Measurements from ENCODE around the gene SNRPA1.

SNRPA1 gene

DNA sequence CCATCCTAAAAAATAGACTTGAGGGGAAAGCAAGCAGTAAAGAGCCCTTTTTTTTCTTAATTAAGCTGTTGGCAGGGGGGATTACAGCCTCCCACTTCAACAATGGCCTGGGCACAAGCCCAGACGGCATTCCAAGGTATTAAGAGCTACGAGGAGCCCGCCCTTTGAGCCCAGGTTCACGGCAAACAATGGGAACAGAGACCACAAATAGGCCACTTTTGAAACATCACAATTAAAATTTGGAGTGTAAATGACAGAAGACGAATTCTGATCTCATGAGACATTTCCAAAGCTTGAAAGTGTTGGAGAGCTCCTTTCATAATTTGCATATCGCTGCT lies 52.1 kb downstream of the SNRPA1 start:
- Histone ChIP-seq H3K27ac (peak overlapping the region; percentile 35; the same call in 1 of the 2 replicates), H4K20me1 (ENCODE audit: insufficient read depth) (peaks cover 60% of the 10 kb centered on the region)

GRCh38 chr15:101242160-101242998 lies 52.7 kb downstream of the SNRPA1 start:
- H4K20me1 ChIP-seq (ENCODE audit: insufficient read depth), result peaks cover 59% of the 10 kb centered on the region
- no peak overlapping the region for H3K4me3 ChIP-seq (IDR thresholded peaks at IDR 0.05; ENCODE audit: insufficient read depth, low read depth, low read length)
- H3K9ac ChIP-seq, result no peak overlapping the region
- H3K27me3 ChIP-seq (ENCODE audit: insufficient read depth, low read depth), result no peaks in the 10 kb centered on the region
- H3K36me3 ChIP-seq (ENCODE audit: insufficient read depth), result no peaks in the 10 kb centered on the region
- H3K27ac ChIP-seq, result peak overlapping the region; percentile 35; the same call in 1 of the 2 replicates
- H3K79me2 ChIP-seq (ENCODE audit: insufficient read depth, low read depth), result peaks cover 100% of the 10 kb centered on the region
- H3K4me2 ChIP-seq, result peak overlapping the region; percentile 61
- peaks cover 85% of the 10 kb centered on the region for H3K4me1 ChIP-seq (ENCODE audit: low read depth, poor library complexity, severe bottlenecking)
- no peak overlapping the region for H2AFZ ChIP-seq (ENCODE audit: low read depth)
- TF ChIP-seq, protein P1, sequence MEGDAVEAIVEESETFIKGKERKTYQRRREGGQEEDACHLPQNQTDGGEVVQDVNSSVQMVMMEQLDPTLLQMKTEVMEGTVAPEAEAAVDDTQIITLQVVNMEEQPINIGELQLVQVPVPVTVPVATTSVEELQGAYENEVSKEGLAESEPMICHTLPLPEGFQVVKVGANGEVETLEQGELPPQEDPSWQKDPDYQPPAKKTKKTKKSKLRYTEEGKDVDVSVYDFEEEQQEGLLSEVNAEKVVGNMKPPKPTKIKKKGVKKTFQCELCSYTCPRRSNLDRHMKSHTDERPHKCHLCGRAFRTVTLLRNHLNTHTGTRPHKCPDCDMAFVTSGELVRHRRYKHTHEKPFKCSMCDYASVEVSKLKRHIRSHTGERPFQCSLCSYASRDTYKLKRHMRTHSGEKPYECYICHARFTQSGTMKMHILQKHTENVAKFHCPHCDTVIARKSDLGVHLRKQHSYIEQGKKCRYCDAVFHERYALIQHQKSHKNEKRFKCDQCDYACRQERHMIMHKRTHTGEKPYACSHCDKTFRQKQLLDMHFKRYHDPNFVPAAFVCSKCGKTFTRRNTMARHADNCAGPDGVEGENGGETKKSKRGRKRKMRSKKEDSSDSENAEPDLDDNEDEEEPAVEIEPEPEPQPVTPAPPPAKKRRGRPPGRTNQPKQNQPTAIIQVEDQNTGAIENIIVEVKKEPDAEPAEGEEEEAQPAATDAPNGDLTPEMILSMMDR (conservative IDR thresholded peaks at IDR 0.05; ENCODE audit: low read depth, low read length), result no peak

More for the DNA sequence above, 52.1 kb downstream of the SNRPA1 start:
- Histone ChIP-seq H3K27me3 (ENCODE audit: insufficient read depth, low read depth) (no peaks in the 10 kb centered on the region), H3K4me2 (peak overlapping the region; percentile 61), H2AFZ (ENCODE audit: low read depth) (no peak overlapping the region), H3K36me3 (ENCODE audit: insufficient read depth) (peaks cover 2% of the 10 kb centered on the region; the same call in 1 of the 2 replicates), H3K9ac (no peak overlapping the region), H3K79me2 (ENCODE audit: insufficient read depth, low read depth) (peaks cover 100% of the 10 kb centered on the region), H3K4me3 (IDR thresholded peaks at IDR 0.05; ENCODE audit: insufficient read depth, low read depth, low read length) (no peak overlapping the region), H3K4me1 (ENCODE audit: low read depth, poor library complexity, severe bottlenecking) (peaks cover 88% of the 10 kb centered on the region)
- TF ChIP-seq, protein P1 (conservative IDR thresholded peaks at IDR 0.05; ENCODE audit: low read depth, low read length), result no peak

DNA sequence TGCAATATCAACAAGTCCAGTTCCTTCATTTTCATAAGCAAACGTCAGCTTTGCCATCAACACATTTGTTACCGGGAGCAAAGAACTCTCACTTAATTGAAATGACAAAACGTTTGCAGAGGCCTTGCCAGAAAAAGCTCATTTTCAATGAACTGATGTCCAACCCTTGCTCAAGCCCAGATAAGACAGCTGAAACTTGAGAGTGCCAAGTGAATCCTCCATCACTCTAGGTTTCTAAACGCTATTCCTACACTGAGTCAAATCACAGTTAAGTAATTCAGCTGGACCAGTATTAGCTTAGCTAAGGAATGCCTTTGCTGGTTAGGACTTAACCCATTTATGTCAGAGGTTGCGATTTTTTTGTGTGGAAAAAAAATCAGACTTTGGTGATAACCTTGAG lies 54.7 kb downstream of the SNRPA1 start:
- TF ChIP-seq, protein P1 (conservative IDR thresholded peaks at IDR 0.05; ENCODE audit: low read depth, low read length), result no peak
- peaks cover 64% of the 10 kb centered on the region for H3K4me1 ChIP-seq (ENCODE audit: low read depth, poor library complexity, severe bottlenecking)
- H3K9ac ChIP-seq, result no peak overlapping the region
- peaks cover 100% of the 10 kb centered on the region for H3K79me2 ChIP-seq (ENCODE audit: insufficient read depth, low read depth)
- H3K27me3 ChIP-seq (ENCODE audit: insufficient read depth, low read depth), result no peaks in the 10 kb centered on the region
- H3K36me3 ChIP-seq (ENCODE audit: insufficient read depth), result no peaks in the 10 kb centered on the region
- H2AFZ ChIP-seq (ENCODE audit: low read depth), result no peak overlapping the region
- H4K20me1 ChIP-seq (ENCODE audit: insufficient read depth), result peaks cover 56% of the 10 kb centered on the region
- no peak overlapping the region for H3K4me2 ChIP-seq
- H3K4me3 ChIP-seq (IDR thresholded peaks at IDR 0.05; ENCODE audit: insufficient read depth, low read depth, low read length), result no peak overlapping the region
- H3K27ac ChIP-seq, result no peak overlapping the region

- peaks cover 100% of the 10 kb centered on the region for H3K79me2 ChIP-seq (ENCODE audit: insufficient read depth, low read depth)
- no peak overlapping the region for H2AFZ ChIP-seq (ENCODE audit: low read depth)
- no peak overlapping the region for H3K9ac ChIP-seq
- H3K4me3 ChIP-seq (IDR thresholded peaks at IDR 0.05; ENCODE audit: insufficient read depth, low read depth, low read length), result no peak overlapping the region
- TF ChIP-seq, protein P1 (conservative IDR thresholded peaks at IDR 0.05; ENCODE audit: low read depth, low read length), result no peak
- H3K4me2 ChIP-seq, result no peak overlapping the region
- H3K4me1 ChIP-seq (ENCODE audit: low read depth, poor library complexity, severe bottlenecking), result peaks cover 58% of the 10 kb centered on the region
- no peaks in the 10 kb centered on the region for H3K27me3 ChIP-seq (ENCODE audit: insufficient read depth, low read depth)
- H4K20me1 ChIP-seq (ENCODE audit: insufficient read depth), result peaks cover 50% of the 10 kb centered on the region
- H3K27ac ChIP-seq, result no peak overlapping the region
- H3K36me3 ChIP-seq (ENCODE audit: insufficient read depth), result no peaks in the 10 kb centered on the region
These were observed 55.3 kb downstream of the SNRPA1 start for GRCh38 chr15:101239724-101240136.
